Ascending aorta (tissue), 2 donors: Measurements from ENCODE around the gene FOXP1. TPM values are rescaled to one million over a fixed set of nuclear protein-coding genes. Genes with fewer than 3 reads are reported as not detected.

Experiments used
- DNase-seq, 2 donors: peaks; one replicate each; pipeline ENCODE4 v3.0.0-alpha.2; 2019; ENCODE audit warnings: low spot score in 2 of 2
- H3K27ac ChIP-seq, 2 donors: fragments of 200-600 bp; sonication (generic); one replicate each; pipeline ENCODE4 v1.5.1; 2016 to 2017; ENCODE audit warnings: mild to moderate bottlenecking in 1 of 2
- H3K27me3 ChIP-seq: fragments of 200-600 bp; sonication (generic); one replicate; pipeline ENCODE4 v1.5.1; 2017
- H3K36me3 ChIP-seq, 2 donors: fragments of 200-600 bp; sonication (generic); one replicate each; pipeline ENCODE4 v1.5.1; 2016
- H3K4me1 ChIP-seq, 2 donors: fragments of 200-600 bp; sonication (generic); one replicate each; pipeline ENCODE4 v1.5.1; 2016 to 2017; ENCODE audit warnings: mild to moderate bottlenecking in 1 of 2
- H3K4me3 ChIP-seq, 2 donors: fragments of 200-600 bp; sonication (generic); one replicate each; pipeline ENCODE4 v1.5.1; 2016 to 2017; ENCODE audit warnings: mild to moderate bottlenecking in 1 of 2
- H3K9me3 ChIP-seq, 2 donors: fragments of 200-600 bp; sonication (generic); one replicate each; pipeline ENCODE4 v1.5.1; 2016
- CTCF ChIP-seq, 3 experiments: fragments of 200-600 bp in 2 of 3; fragments of 450-650 bp in 1 of 3; sonication (generic) in 2 of 3; IDR thresholded peaks; one replicate each; pipeline ENCODE4 v1.5.1; 2016 to 2019; ENCODE audit warnings: antibody characterized with exemption in 3 of 3, mild to moderate bottlenecking in 1 of 3, moderate library complexity in 1 of 3
- intact Hi-C: fragments of 100-400 bp; cut with DNase I; formaldehyde crosslinking; loops from one replicate; pipeline ENCODE4 v1.15.1; 2023
- total RNA-seq: library from RNA; depleted of rRNA; stranded (reverse); fragments of >200 nt; gene quantifications from one replicate; pipeline ENCODE4 v1.1.0, GENCODE V29; 2016

The FOXP1 gene
- total RNA-seq, 1 donor from 2014 or later: 171 TPM

GRCh38 chr3:71273453-71273852 lies 310.1 kb downstream of the FOXP1 start:
- H3K36me3 ChIP-seq: no peaks in the 10 kb centered on the region
- TF ChIP-seq CTCF (IDR thresholded peaks at IDR 0.05): no peak
- H3K9me3 ChIP-seq: no peaks in the 10 kb centered on the region
- H3K4me1 ChIP-seq: peaks cover 0 to 7% of the 10 kb centered on the region in 2 donors
- no peak overlapping the region for H3K27ac ChIP-seq
- no peak overlapping the region for H3K4me3 ChIP-seq
- no peak for DNase-seq
- intact Hi-C loops: no loop called here
- no peaks in the 10 kb centered on the region for H3K27me3 ChIP-seq

GRCh38 chr3:71271596-71271995 lies 311.9 kb downstream of the FOXP1 start:
- no peaks in the 10 kb centered on the region for H3K27me3 ChIP-seq
- no peaks in the 10 kb centered on the region for H3K36me3 ChIP-seq
- no peaks in the 10 kb centered on the region for H3K9me3 ChIP-seq
- intact Hi-C loops: no loop called here
- TF ChIP-seq CTCF (IDR thresholded peaks at IDR 0.05): no peak
- no peak overlapping the region for H3K27ac ChIP-seq
- peaks cover 0 to 7% of the 10 kb centered on the region in 2 donors for H3K4me1 ChIP-seq
- H3K4me3 ChIP-seq: no peak overlapping the region
- no peak for DNase-seq

GRCh38 chr3:71269906-71270305 lies 313.6 kb downstream of the FOXP1 start:
- intact Hi-C loops: no loop called here
- Histone ChIP-seq H3K4me1 (peaks cover 0 to 7% of the 10 kb centered on the region in 2 donors), H3K27ac (no peak overlapping the region), H3K4me3 (peak overlapping the region in 1 of 2 donors; percentile 27), H3K27me3 (no peaks in the 10 kb centered on the region), H3K36me3 (no peaks in the 10 kb centered on the region), H3K9me3 (no peaks in the 10 kb centered on the region)
- no peak for DNase-seq
- TF ChIP-seq CTCF (IDR thresholded peaks at IDR 0.05): no peak

GRCh38 chr3:71268462-71268999 lies 315.0 kb downstream of the FOXP1 start:
- no peaks in the 10 kb centered on the region for H3K27me3 ChIP-seq
- H3K4me3 ChIP-seq: no peak overlapping the region
- H3K4me1 ChIP-seq: peaks cover 0 to 7% of the 10 kb centered on the region in 2 donors
- no peaks in the 10 kb centered on the region for H3K9me3 ChIP-seq
- no peaks in the 10 kb centered on the region for H3K36me3 ChIP-seq
- TF ChIP-seq CTCF (IDR thresholded peaks at IDR 0.05): no peak
- no peak for DNase-seq
- no peak overlapping the region for H3K27ac ChIP-seq
- intact Hi-C loops: no loop called here

GRCh38 chr3:71266875-71267274 lies 316.7 kb downstream of the FOXP1 start:
- Histone ChIP-seq H3K4me3 (no peak overlapping the region), H3K27ac (no peak overlapping the region), H3K9me3 (no peaks in the 10 kb centered on the region), H3K27me3 (no peaks in the 10 kb centered on the region), H3K36me3 (no peaks in the 10 kb centered on the region), H3K4me1 (peaks cover 0 to 7% of the 10 kb centered on the region in 2 donors)
- TF ChIP-seq CTCF (IDR thresholded peaks at IDR 0.05): no peak
- DNase-seq: no peak
- intact Hi-C loops: no loop called here
